CD14-positive monocyte (primary cell): ENCODE data around the gene SH2D4B. TPM values are rescaled to one million over a fixed set of nuclear protein-coding genes. Genes with fewer than 3 reads are reported as not detected.

Experiments
- DNase-seq, 3 donors: peaks; one replicate each; pipeline ENCODE4 v3.0.0-alpha.2; 2011 to 2022
- H2AFZ ChIP-seq: 2 replicates; pipeline ENCODE4 v1.6.0; 2012; ENCODE audit warnings: mild to moderate bottlenecking, low read depth, low read length, inconsistent platforms; ENCODE audit not compliant: insufficient read depth, poor library complexity, severe bottlenecking
- H3K27ac ChIP-seq, 2 donors: 1 replicate in 1 of 2; 2 replicates in 1 of 2; pipeline ENCODE4 v1.5.1; 2012 to 2013; ENCODE audit warnings: low read length in 2 of 2, control low read depth in 1 of 2, inconsistent platforms in 1 of 2, low read depth in 1 of 2, mild to moderate bottlenecking in 1 of 2
- H3K27me3 ChIP-seq, 2 donors: one replicate each; pipeline versions ENCODE4 v1.6.0 to v1.6.1; 2011 to 2013; ENCODE audit warnings: low read length in 2 of 2; ENCODE audit not compliant: control insufficient read depth in 2 of 2, insufficient read depth in 2 of 2
- H3K36me3 ChIP-seq, 2 donors: replicated peaks in 1 of 2; 1 replicate in 1 of 2; 2 replicates in 1 of 2; pipeline versions ENCODE4 v1.5.1 to v1.6.1; 2012 to 2013; ENCODE audit warnings: low read length in 2 of 2, control low read depth in 1 of 2, inconsistent platforms in 1 of 2, mild to moderate bottlenecking in 1 of 2; ENCODE audit not compliant: insufficient read depth in 2 of 2, control insufficient read depth in 1 of 2
- H3K4me1 ChIP-seq, 2 donors: 1 replicate in 1 of 2; 2 replicates in 1 of 2; pipeline versions ENCODE4 v1.5.1 to v1.6.1; 2012 to 2013; ENCODE audit warnings: low read length in 2 of 2, control low read depth in 1 of 2, inconsistent platforms in 1 of 2, mild to moderate bottlenecking in 1 of 2, moderate library complexity in 1 of 2; ENCODE audit not compliant: insufficient read depth in 2 of 2, control insufficient read depth in 1 of 2
- H3K4me2 ChIP-seq: replicated peaks from 2 replicates; pipeline ENCODE3; 2012; ENCODE audit warnings: low read length, moderate library complexity, mild to moderate bottlenecking; ENCODE audit not compliant: poor library complexity, severe bottlenecking; ENCODE audit errors: extremely low read depth
- H3K4me3 ChIP-seq, 3 experiments: fragments of 200-600 bp in 1 of 3; sonication (generic) in 1 of 3; replicated peaks in 1 of 3; 1 replicate in 2 of 3; 2 replicates in 1 of 3; pipeline ENCODE4 v1.5.1; 2011 to 2013; ENCODE audit warnings: low read length in 3 of 3, mild to moderate bottlenecking in 3 of 3, control low read depth in 2 of 3, low read depth in 2 of 3, inconsistent platforms in 1 of 3, moderate library complexity in 1 of 3
- H3K79me2 ChIP-seq: 2 replicates; pipeline ENCODE4 v1.6.0; 2012; ENCODE audit warnings: mild to moderate bottlenecking, control low read depth, inconsistent platforms, low read length, moderate library complexity; ENCODE audit not compliant: insufficient read depth
- H3K9ac ChIP-seq: 2 replicates; pipeline ENCODE4 v1.6.0; 2017; ENCODE audit warnings: low read length, mild to moderate bottlenecking; ENCODE audit not compliant: insufficient read depth, poor library complexity, severe bottlenecking
- H3K9me3 ChIP-seq, 2 donors: replicated peaks in 1 of 2; 1 replicate in 1 of 2; 2 replicates in 1 of 2; pipeline versions ENCODE4 v1.5.1 to v1.6.1; 2012 to 2013; ENCODE audit warnings: low read length in 2 of 2, control low read depth in 1 of 2; ENCODE audit not compliant: control insufficient read depth in 1 of 2, insufficient read depth in 1 of 2
- H4K20me1 ChIP-seq: 2 replicates; pipeline ENCODE4 v1.6.0; 2012; ENCODE audit warnings: mild to moderate bottlenecking, low read length, control low read depth, moderate library complexity; ENCODE audit not compliant: insufficient read depth
- H3K27ac Mint-ChIP-seq, 7 donors: one replicate each; pipeline ENCODE4 v1.8.0; 2020; ENCODE audit warnings: mild to moderate bottlenecking in 7 of 7, mixed read lengths in 7 of 7, moderate library complexity in 6 of 7, inconsistent platforms in 2 of 7
- H3K27me3 Mint-ChIP-seq, 3 donors: one replicate each; pipeline ENCODE4 v1.8.0; 2021 to 2022; ENCODE audit warnings: low read depth in 3 of 3, mild to moderate bottlenecking in 3 of 3, mixed read lengths in 3 of 3, moderate library complexity in 3 of 3, inconsistent platforms in 1 of 3
- H3K36me3 Mint-ChIP-seq, 2 donors: one replicate each; pipeline ENCODE4 v1.8.0; 2020; ENCODE audit warnings: mixed read lengths in 2 of 2, inconsistent platforms in 1 of 2, mild to moderate bottlenecking in 1 of 2
- H3K4me1 Mint-ChIP-seq: one replicate; pipeline ENCODE4 v1.8.0; 2020; ENCODE audit warnings: mild to moderate bottlenecking, mixed read lengths
- H3K4me3 Mint-ChIP-seq, 2 donors: one replicate each; pipeline ENCODE4 v1.8.0; 2020; ENCODE audit warnings: mild to moderate bottlenecking in 2 of 2, mixed read lengths in 2 of 2, moderate library complexity in 1 of 2
- H3K9me3 Mint-ChIP-seq, 7 donors: one replicate each; pipeline ENCODE4 v1.8.0; 2020 to 2022; ENCODE audit warnings: mixed read lengths in 7 of 7, mild to moderate bottlenecking in 6 of 7, moderate library complexity in 6 of 7, inconsistent platforms in 2 of 7
- WGBS: methylation state at CpG from one replicate; pipeline ENCODE4 v1.1.5; 2013; ENCODE audit warnings: missing lambda C conversion rate; ENCODE audit not compliant: insufficient coverage; 5-methylcytosine and 5-hydroxymethylcytosine counted together
- intact Hi-C, 2 donors: fragments of 100-400 bp; cut with micrococcal nuclease; formaldehyde crosslinking; loops; one replicate each; pipeline versions ENCODE4 v1.15.0 to v1.15.1; 2023
- polyA plus RNA-seq, 3 donors: library from polyadenylated mRNA; depleted of rRNA in 1 of 3; unstranded in 2 of 3; stranded (reverse) in 1 of 3; fragments of 300-500 nt in 2 of 3; fragments of >200 nt in 1 of 3; fragmentation: Illumina TruSeq in 2 of 3; gene quantifications; 1 replicate in 2 of 3; 2 replicates in 1 of 3; pipeline ENCODE4 v1.2.3, GENCODE V29; 2012 to 2021
- TF ChIP-seq, protein P1 (sequence below): fragments of 200-600 bp; IDR thresholded peaks from one replicate; pipeline ENCODE4 v1.8.0; 2022; ENCODE audit warnings: antibody characterized with exemption, mild to moderate bottlenecking

SH2D4B gene
- polyA plus RNA-seq, 3 donors, result 0.01 TPM; not detected in 2

- Histone ChIP-seq H2AFZ (no peak overlapping the region), H3K9ac (no peak overlapping the region), H3K4me3 (no peak overlapping the region), H3K36me3 (peaks cover 75 to 83% of the 10 kb centered on the region in 2 donors), H3K9me3 (no peaks in the 10 kb centered on the region), H3K27me3 (no peaks in the 10 kb centered on the region), H3K4me1 (peaks cover 9 to 22% of the 10 kb centered on the region in 2 donors), H4K20me1 (peaks cover 97% of the 10 kb centered on the region), H3K27ac (peak overlapping the region in 1 of 2 donors; percentile 54), H3K79me2 (peaks cover 24% of the 10 kb centered on the region), H3K4me2 (no peak overlapping the region)
- Mint-ChIP-seq H3K9me3 (peaks cover 0 to 3% (median 0%) of the 10 kb centered on the region in 7 donors), H3K4me3 (no peak overlapping the region), H3K27ac (peak overlapping the region in 5 of 7 donors; percentile 48 to 88 (median 60)), H3K27me3 (no peaks in the 10 kb centered on the region), H3K36me3 (peaks cover 75 to 84% of the 10 kb centered on the region in 2 donors), H3K4me1 (peaks cover 41% of the 10 kb centered on the region)
- intact Hi-C loops, result no loop called here
- WGBS, result 34% methylated on average over 5 of the region's 7 CpGs
- DNase-seq, result no peak
- TF ChIP-seq, protein P1, sequence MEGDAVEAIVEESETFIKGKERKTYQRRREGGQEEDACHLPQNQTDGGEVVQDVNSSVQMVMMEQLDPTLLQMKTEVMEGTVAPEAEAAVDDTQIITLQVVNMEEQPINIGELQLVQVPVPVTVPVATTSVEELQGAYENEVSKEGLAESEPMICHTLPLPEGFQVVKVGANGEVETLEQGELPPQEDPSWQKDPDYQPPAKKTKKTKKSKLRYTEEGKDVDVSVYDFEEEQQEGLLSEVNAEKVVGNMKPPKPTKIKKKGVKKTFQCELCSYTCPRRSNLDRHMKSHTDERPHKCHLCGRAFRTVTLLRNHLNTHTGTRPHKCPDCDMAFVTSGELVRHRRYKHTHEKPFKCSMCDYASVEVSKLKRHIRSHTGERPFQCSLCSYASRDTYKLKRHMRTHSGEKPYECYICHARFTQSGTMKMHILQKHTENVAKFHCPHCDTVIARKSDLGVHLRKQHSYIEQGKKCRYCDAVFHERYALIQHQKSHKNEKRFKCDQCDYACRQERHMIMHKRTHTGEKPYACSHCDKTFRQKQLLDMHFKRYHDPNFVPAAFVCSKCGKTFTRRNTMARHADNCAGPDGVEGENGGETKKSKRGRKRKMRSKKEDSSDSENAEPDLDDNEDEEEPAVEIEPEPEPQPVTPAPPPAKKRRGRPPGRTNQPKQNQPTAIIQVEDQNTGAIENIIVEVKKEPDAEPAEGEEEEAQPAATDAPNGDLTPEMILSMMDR, result no peak
These were observed 18.8 kb upstream of the SH2D4B start for GRCh38 chr10:80518807-80519360.

DNA sequence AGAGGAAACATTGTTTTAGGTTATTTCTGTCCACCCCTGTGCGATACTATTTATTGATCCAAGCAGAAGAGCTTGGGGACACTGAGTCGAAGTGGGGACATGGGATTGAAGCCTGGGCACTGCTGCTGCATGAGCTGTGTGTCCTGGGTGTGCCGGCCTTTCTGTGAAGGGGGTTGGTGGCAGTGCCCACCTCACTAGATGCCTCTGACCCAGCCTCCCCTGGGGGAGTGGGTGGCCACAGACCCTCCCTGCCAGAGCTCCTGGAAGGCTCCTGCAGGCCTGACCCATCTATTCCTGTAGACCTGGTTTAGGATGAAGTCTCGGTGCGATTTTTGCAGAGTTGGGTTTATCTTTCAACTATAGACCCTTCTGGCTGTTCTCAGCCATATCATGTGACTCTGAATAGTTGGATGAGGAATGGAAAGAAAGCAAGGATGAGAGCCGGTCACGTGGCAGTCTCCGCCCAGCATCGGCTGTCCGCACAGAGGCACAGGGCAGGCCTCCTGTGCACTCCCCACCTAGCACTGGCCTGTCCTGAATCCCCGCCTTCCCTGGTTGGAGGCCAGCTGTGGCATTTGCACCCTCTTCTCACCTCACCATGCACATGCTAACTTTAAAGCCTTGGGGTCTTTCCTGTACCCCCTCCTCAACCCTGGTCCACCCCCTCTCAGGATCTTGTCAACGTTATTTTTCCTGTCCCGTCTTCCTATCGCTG, 17.6 kb upstream of the SH2D4B start:
- 90% methylated on average over 7 of the region's 14 CpGs for WGBS

More for the DNA sequence above, 17.6 kb upstream of the SH2D4B start:
- H3K9me3 ChIP-seq, result no peaks in the 10 kb centered on the region
- H3K4me2 ChIP-seq, result no peak overlapping the region
- peaks cover 18 to 34% of the 10 kb centered on the region in 2 donors for H3K4me1 ChIP-seq
- peaks cover 53% of the 10 kb centered on the region for H3K4me1 Mint-ChIP-seq
- peaks cover 63 to 71% of the 10 kb centered on the region in 2 donors for H3K36me3 ChIP-seq
- no peak for DNase-seq
- H3K9ac ChIP-seq, result no peak overlapping the region
- H3K27me3 Mint-ChIP-seq, result no peaks in the 10 kb centered on the region
- no peaks in the 10 kb centered on the region for H3K27me3 ChIP-seq
- H3K27ac ChIP-seq, result no peak overlapping the region
- peaks cover 0 to 3% (median 0%) of the 10 kb centered on the region in 7 donors for H3K9me3 Mint-ChIP-seq
- H3K36me3 Mint-ChIP-seq, result peaks cover 63 to 72% of the 10 kb centered on the region in 2 donors
- H3K27ac Mint-ChIP-seq, result peak overlapping the region in 6 of 7 donors; percentile 4 to 74 (median 40)
- TF ChIP-seq, protein P1, result no peak
- H3K79me2 ChIP-seq, result peaks cover 14% of the 10 kb centered on the region
- no peak overlapping the region for H3K4me3 ChIP-seq
- H4K20me1 ChIP-seq, result peaks cover 89% of the 10 kb centered on the region
- no peak overlapping the region for H3K4me3 Mint-ChIP-seq
- no peak overlapping the region for H2AFZ ChIP-seq
- intact Hi-C loops, result no loop called here
